Measurements from ENCODE around the gene TBC1D24.
A peak's percentile ranks its signal among the peaks of the same experiment; 100 is the strongest.

TBC1D24 gene

GRCh38 chr16:2472885-2473445 is 2.0 kb upstream of the TBC1D24 start:
- Histone ChIP-seq H2AFZ (ENCODE audit: low read depth, low read length) (no peak overlapping the region), H3K4me2 (ENCODE audit: low read length, poor library complexity, severe bottlenecking) (no peak overlapping the region), H2BK5ac (ENCODE audit: low read depth, low read length, poor library complexity, severe bottlenecking) (no peak overlapping the region), H3K27ac (ENCODE audit: low read length, poor library complexity, severe bottlenecking) (no peak overlapping the region), H4K8ac (ENCODE audit: low read length) (no peak overlapping the region), H4K91ac (ENCODE audit: low read length) (no peak overlapping the region), H3K9me3 (ENCODE audit: control insufficient read depth, low read length) (no peaks in the 10 kb centered on the region), H3K4me1 (ENCODE audit: control insufficient read depth, insufficient read depth, low read depth, low read length) (peaks cover 60% of the 10 kb centered on the region), H3K27me3 (ENCODE audit: control insufficient read depth in 1 of 2, insufficient read depth in 1 of 2, low read length in 2 of 2) (peaks cover 23 to 36% of the 10 kb centered on the region in 2 experiments), H3K18ac (ENCODE audit: low read depth in 1 of 2, low read length in 2 of 2) (no peak overlapping the region), H2AK5ac (ENCODE audit: low read length, severe bottlenecking) (no peak overlapping the region), H3K9ac (ENCODE audit: low read length) (no peak overlapping the region), H3K14ac (ENCODE audit: low read length in 2 of 2) (no peak overlapping the region), H3K79me1 (replicated peaks; ENCODE audit: low read length, poor library complexity, severe bottlenecking) (peaks cover 9% of the 10 kb centered on the region), H2BK15ac (ENCODE audit: low read depth, poor library complexity, severe bottlenecking) (no peak overlapping the region), H2BK120ac (ENCODE audit: low read depth, low read length) (no peak overlapping the region), H3K23ac (ENCODE audit: low read length in 2 of 2) (no peak overlapping the region), H2BK12ac (ENCODE audit: low read length in 2 of 2) (no peak overlapping the region), H3K4ac (ENCODE audit: low read depth in 1 of 2, low read length in 2 of 2) (no peak overlapping the region), H3K4me3 (ENCODE audit: insufficient read depth in 1 of 2, low read depth in 1 of 2, low read length in 2 of 2) (peak overlapping the region in 1 of 2 experiments; percentile 10), H3K36me3 (ENCODE audit: control insufficient read depth in 1 of 2, insufficient read depth in 2 of 2, low read depth in 1 of 2, low read length in 2 of 2) (peaks cover 0 to 6% of the 10 kb centered on the region in 2 experiments)
- 92% methylated on average over 14 of the region's 14 CpGs for WGBS
- no peak for DNase-seq

GRCh38 chr16:2473446-2473926 is 1.4 kb upstream of the TBC1D24 start:
- Histone ChIP-seq H3K18ac (ENCODE audit: low read depth in 1 of 2, low read length in 2 of 2) (peak overlapping the region in 1 of 2 experiments; percentile 23), H2BK5ac (ENCODE audit: low read depth, low read length, poor library complexity, severe bottlenecking) (no peak overlapping the region), H2AK5ac (ENCODE audit: low read length, severe bottlenecking) (no peak overlapping the region), H3K14ac (ENCODE audit: low read length in 2 of 2) (peak overlapping the region in 1 of 2 experiments; percentile 44), H3K4ac (ENCODE audit: low read depth in 1 of 2, low read length in 2 of 2) (no peak overlapping the region), H3K4me3 (ENCODE audit: insufficient read depth in 1 of 2, low read depth in 1 of 2, low read length in 2 of 2) (peak overlapping the region in 1 of 2 experiments; percentile 77), H3K9ac (ENCODE audit: low read length) (no peak overlapping the region), H4K91ac (ENCODE audit: low read length) (no peak overlapping the region), H3K36me3 (ENCODE audit: control insufficient read depth in 1 of 2, insufficient read depth in 2 of 2, low read depth in 1 of 2, low read length in 2 of 2) (peaks cover 0 to 6% of the 10 kb centered on the region in 2 experiments), H2AFZ (ENCODE audit: low read depth, low read length) (no peak overlapping the region), H3K27me3 (ENCODE audit: control insufficient read depth in 1 of 2, insufficient read depth in 1 of 2, low read length in 2 of 2) (peaks cover 23 to 36% of the 10 kb centered on the region in 2 experiments), H3K27ac (ENCODE audit: low read length, poor library complexity, severe bottlenecking) (no peak overlapping the region), H2BK15ac (ENCODE audit: low read depth, poor library complexity, severe bottlenecking) (no peak overlapping the region), H3K4me1 (ENCODE audit: control insufficient read depth, insufficient read depth, low read depth, low read length) (peaks cover 55% of the 10 kb centered on the region), H3K79me1 (replicated peaks; ENCODE audit: low read length, poor library complexity, severe bottlenecking) (peaks cover 14% of the 10 kb centered on the region), H3K23ac (ENCODE audit: low read length in 2 of 2) (no peak overlapping the region), H2BK12ac (ENCODE audit: low read length in 2 of 2) (no peak overlapping the region), H3K9me3 (ENCODE audit: control insufficient read depth, low read length) (no peaks in the 10 kb centered on the region), H4K8ac (ENCODE audit: low read length) (no peak overlapping the region), H3K4me2 (ENCODE audit: low read length, poor library complexity, severe bottlenecking) (peak overlapping the region; percentile 91), H2BK120ac (ENCODE audit: low read depth, low read length) (no peak overlapping the region)
- DNase-seq: no peak
- 22% methylated on average over 14 of the region's 49 CpGs for WGBS

GRCh38 chr16:2473999-2474876 is 689 bp upstream of the TBC1D24 start:
- WGBS: under 1% methylated on average over 83 of the region's 100 CpGs

More at GRCh38 chr16:2473999-2474876, 689 bp upstream of the TBC1D24 start:
- Histone ChIP-seq H3K9me3 (ENCODE audit: control insufficient read depth, low read length) (no peaks in the 10 kb centered on the region), H2BK15ac (ENCODE audit: low read depth, poor library complexity, severe bottlenecking) (peak overlapping the region; percentile 86), H2BK120ac (ENCODE audit: low read depth, low read length) (peak overlapping the region; percentile 95), H2BK12ac (ENCODE audit: low read length in 2 of 2) (peak overlapping the region in 1 of 2 experiments; percentile 88), H3K18ac (ENCODE audit: low read depth in 1 of 2, low read length in 2 of 2) (peak overlapping the region; percentile 75 to 99), H3K4ac (ENCODE audit: low read depth in 1 of 2, low read length in 2 of 2) (peak overlapping the region; percentile 81 to 84), H4K8ac (ENCODE audit: low read length) (peak overlapping the region; percentile 88), H4K91ac (ENCODE audit: low read length) (peak overlapping the region; percentile 84), H3K4me2 (ENCODE audit: low read length, poor library complexity, severe bottlenecking) (peak overlapping the region; percentile 91), H3K4me3 (ENCODE audit: insufficient read depth in 1 of 2, low read depth in 1 of 2, low read length in 2 of 2) (peak overlapping the region; percentile 77 to 83), H2AFZ (ENCODE audit: low read depth, low read length) (peak overlapping the region; percentile 72), H3K4me1 (ENCODE audit: control insufficient read depth, insufficient read depth, low read depth, low read length) (peaks cover 47% of the 10 kb centered on the region), H3K36me3 (ENCODE audit: control insufficient read depth in 1 of 2, insufficient read depth in 2 of 2, low read depth in 1 of 2, low read length in 2 of 2) (peaks cover 0 to 6% of the 10 kb centered on the region in 2 experiments), H3K9ac (ENCODE audit: low read length) (peak overlapping the region; percentile 84), H3K23ac (ENCODE audit: low read length in 2 of 2) (peak overlapping the region in 1 of 2 experiments; percentile 94), H3K14ac (ENCODE audit: low read length in 2 of 2) (peak overlapping the region in 1 of 2 experiments; percentile 98), H3K27me3 (ENCODE audit: control insufficient read depth in 1 of 2, insufficient read depth in 1 of 2, low read length in 2 of 2) (peaks cover 18 to 30% of the 10 kb centered on the region in 2 experiments), H2BK5ac (ENCODE audit: low read depth, low read length, poor library complexity, severe bottlenecking) (no peak overlapping the region), H2AK5ac (ENCODE audit: low read length, severe bottlenecking) (no peak overlapping the region), H3K27ac (ENCODE audit: low read length, poor library complexity, severe bottlenecking) (no peak overlapping the region), H3K79me1 (replicated peaks; ENCODE audit: low read length, poor library complexity, severe bottlenecking) (peaks cover 19% of the 10 kb centered on the region)
- peak; percentile 54 for DNase-seq
